Urothelium cell line (cell line): ENCODE results near the gene PRR13.
"Not testable (repeated sequence)": the region's sequence is repeated elsewhere in the genome, so short reads cannot be mapped to it uniquely, and the experiment has no call there.

ENCODE experiments used
- DNase-seq: peaks from one replicate; pipeline ENCODE4 v3.0.0; 2011; ENCODE audit warnings: low spot score, mixed read lengths
- FAIRE-seq: peaks from 2 replicates; lab custom pipeline; 2011; peaks lifted over from hg19 to GRCh38; lab: Jason Lieb, UNC

The PRR13 gene

GRCh38 chr12:53431187-53431586 is 10.3 kb upstream of the PRR13 start:
- no peak for DNase-seq
- FAIRE-seq = no peak

GRCh38 chr12:53435326-53435725 is 6.2 kb upstream of the PRR13 start:
- FAIRE-seq, DNase-seq: not testable (repeated sequence)

- FAIRE-seq, DNase-seq: not testable (repeated sequence)
Measured at GRCh38 chr12:53439582-53439981, 2.0 kb upstream of the PRR13 start.

GRCh38 chr12:53443955-53444354 is 2.4 kb downstream of the PRR13 start:
- FAIRE-seq (no peak), DNase-seq (no peak)

GRCh38 chr12:53444593-53445325 is 3.2 kb downstream of the PRR13 start:
- DNase-seq, FAIRE-seq: not testable (repeated sequence)

- DNase-seq (no peak), FAIRE-seq (no peak)
Measured at GRCh38 chr12:53450936-53451335, 9.4 kb downstream of the PRR13 start.

GRCh38 chr12:53451661-53452158 is 10.2 kb downstream of the PRR13 start, which contains the start of gene PCBP2:
PCBP2 (plus strand) TSS chr12:53452102; CDS start chr12:53454801, 2,699 bp downstream.
- FAIRE-seq = peak; percentile 62
- peak; percentile 98 for DNase-seq

GRCh38 chr12:53452159-53453077 is 10.9 kb downstream of the PRR13 start:
- FAIRE-seq (peak; percentile 9), DNase-seq (peak; percentile 88)

GRCh38 chr12:53453953-53454640 is 12.6 kb downstream of the PRR13 start:
- no peak for FAIRE-seq
- DNase-seq = no peak

- no peak for FAIRE-seq
- no peak for DNase-seq
Measured at GRCh38 chr12:53454707-53455106, 13.2 kb downstream of the PRR13 start.

GRCh38 chr12:53456654-53457366 is 15.3 kb downstream of the PRR13 start:
- DNase-seq (no peak), FAIRE-seq (no peak)

- DNase-seq (no peak), FAIRE-seq (no peak)
Measured at GRCh38 chr12:53459097-53459496, 17.6 kb downstream of the PRR13 start.

- no peak for FAIRE-seq
Measured at GRCh38 chr12:53461059-53461458, 19.5 kb downstream of the PRR13 start.

GRCh38 chr12:53461591-53461990 is 20.1 kb downstream of the PRR13 start:
- no peak for FAIRE-seq

More at GRCh38 chr12:53461059-53461458, 19.5 kb downstream of the PRR13 start:
- no peak for DNase-seq

GRCh38 chr12:53462935-53463334 is 21.4 kb downstream of the PRR13 start:
- FAIRE-seq (no peak), DNase-seq (no peak)

More at GRCh38 chr12:53461591-53461990, 20.1 kb downstream of the PRR13 start:
- DNase-seq = no peak

- no peak for DNase-seq
- no peak for FAIRE-seq
Measured at GRCh38 chr12:53463802-53464560, 22.4 kb downstream of the PRR13 start.

GRCh38 chr12:53464685-53465418 is 23.3 kb downstream of the PRR13 start:
- DNase-seq (no peak), FAIRE-seq (no peak)

- FAIRE-seq (no peak), DNase-seq (no peak)
Measured at GRCh38 chr12:53465679-53466078, 24.1 kb downstream of the PRR13 start.

GRCh38 chr12:53466640-53467039 is 25.1 kb downstream of the PRR13 start:
- no peak for DNase-seq
- no peak for FAIRE-seq
